Stimulated activated naive CD8-positive, alpha-beta T cell treated with anti-CD3 and anti-CD28 coated beads, Interleukin-15, amount 100 ng/mL, for 72 hours (primary cell): Measurements from ENCODE around the gene GGTLC2.
"Not testable (repeated sequence)": the region's sequence is repeated elsewhere in the genome, so short reads cannot be mapped to it uniquely, and the experiment has no call there.

Experiments used
- ATAC-seq: fragments of 150-1000 bp; cut with Tn5 transposase; 2 replicates; pipeline ENCODE4 v1.10.0; 2021; ENCODE audit warnings: mild to moderate bottlenecking, moderate library complexity
- DNase-seq, 2 donors: peaks; one replicate each; pipeline ENCODE4 v3.0.0; 2021 to 2022
- H3K27ac Mint-ChIP-seq, 2 donors: one replicate each; pipeline ENCODE4 v1.8.0; 2022; ENCODE audit warnings: mild to moderate bottlenecking in 2 of 2, mixed read lengths in 2 of 2, moderate library complexity in 2 of 2
- H3K27me3 Mint-ChIP-seq: one replicate; pipeline ENCODE4 v1.8.0; 2022; ENCODE audit warnings: mixed read lengths
- H3K4me1 Mint-ChIP-seq: one replicate; pipeline ENCODE4 v1.8.0; 2022; ENCODE audit warnings: mild to moderate bottlenecking, mixed read lengths
- H3K4me3 Mint-ChIP-seq, 2 donors: one replicate each; pipeline ENCODE4 v1.8.0; 2022; ENCODE audit warnings: mild to moderate bottlenecking in 2 of 2, mixed read lengths in 2 of 2, moderate library complexity in 1 of 2
- H3K9me3 Mint-ChIP-seq, 2 donors: one replicate each; pipeline ENCODE4 v1.8.0; 2022; ENCODE audit warnings: mixed read lengths in 2 of 2

GGTLC2 gene

GRCh38 chr22:22644314-22644713, at the start of gene GGTLC2:
Gene GGTLC2 (plus strand): TSS chr22:22644614. CDS start chr22:22646346, 1,732 bp downstream.
- not testable (repeated sequence) for H3K4me1 Mint-ChIP-seq, H3K9me3 Mint-ChIP-seq, DNase-seq, H3K4me3 Mint-ChIP-seq, ATAC-seq, H3K27ac Mint-ChIP-seq, H3K27me3 Mint-ChIP-seq

GRCh38 chr22:22595001-22595835, 49.2 kb upstream of the GGTLC2 start:
- peaks cover 9% of the 10 kb centered on the region for H3K4me1 Mint-ChIP-seq
- no peak overlapping the region for H3K4me3 Mint-ChIP-seq
- H3K27me3 Mint-ChIP-seq, result peaks cover 9% of the 10 kb centered on the region
- ATAC-seq, result no peak
- no peaks in the 10 kb centered on the region for H3K9me3 Mint-ChIP-seq
- no peak for DNase-seq
- H3K27ac Mint-ChIP-seq, result peak overlapping the region; percentile 24 to 45

- Mint-ChIP-seq H3K27ac (no peak overlapping the region), H3K4me1 (peaks cover 9% of the 10 kb centered on the region), H3K27me3 (peaks cover 5% of the 10 kb centered on the region), H3K4me3 (no peak overlapping the region), H3K9me3 (no peaks in the 10 kb centered on the region)
- no peak for ATAC-seq
- no peak for DNase-seq
These were observed 46.3 kb upstream of the GGTLC2 start for GRCh38 chr22:22598144-22598543.

GRCh38 chr22:22599248-22599647, 45.2 kb upstream of the GGTLC2 start:
- H3K9me3 Mint-ChIP-seq, result no peaks in the 10 kb centered on the region
- ATAC-seq (no peak), DNase-seq (no peak)
- no peak overlapping the region for H3K27ac Mint-ChIP-seq
- peaks cover 10% of the 10 kb centered on the region for H3K27me3 Mint-ChIP-seq
- peaks cover 2% of the 10 kb centered on the region for H3K4me1 Mint-ChIP-seq
- no peak overlapping the region for H3K4me3 Mint-ChIP-seq

GRCh38 chr22:22600531-22601261, 43.7 kb upstream of the GGTLC2 start:
- DNase-seq, result no peak
- H3K9me3 Mint-ChIP-seq, result no peaks in the 10 kb centered on the region
- no peak overlapping the region for H3K27ac Mint-ChIP-seq
- ATAC-seq, result no peak
- no peak overlapping the region for H3K4me3 Mint-ChIP-seq
- H3K27me3 Mint-ChIP-seq, result peaks cover 10% of the 10 kb centered on the region
- no peaks in the 10 kb centered on the region for H3K4me1 Mint-ChIP-seq

- H3K27me3 Mint-ChIP-seq, result peaks cover 12% of the 10 kb centered on the region
- no peak overlapping the region for H3K4me3 Mint-ChIP-seq
- no peak for ATAC-seq
- DNase-seq, result no peak
- H3K27ac Mint-ChIP-seq, result peak overlapping the region in 1 of 2 donors; percentile 65
- H3K4me1 Mint-ChIP-seq, result no peaks in the 10 kb centered on the region
- H3K9me3 Mint-ChIP-seq, result no peaks in the 10 kb centered on the region
These were observed 40.9 kb upstream of the GGTLC2 start for GRCh38 chr22:22603470-22603947.

GRCh38 chr22:22604326-22605073, 39.9 kb upstream of the GGTLC2 start:
- ATAC-seq (no peak), DNase-seq (no peak)
- H3K9me3 Mint-ChIP-seq, result no peaks in the 10 kb centered on the region
- H3K4me3 Mint-ChIP-seq, result no peak overlapping the region
- no peak overlapping the region for H3K27ac Mint-ChIP-seq
- H3K27me3 Mint-ChIP-seq, result peaks cover 22% of the 10 kb centered on the region
- no peaks in the 10 kb centered on the region for H3K4me1 Mint-ChIP-seq

- Mint-ChIP-seq H3K4me3 (no peak overlapping the region), H3K27me3 (peaks cover 25% of the 10 kb centered on the region), H3K9me3 (no peaks in the 10 kb centered on the region), H3K4me1 (no peaks in the 10 kb centered on the region), H3K27ac (no peak overlapping the region)
- ATAC-seq (no peak), DNase-seq (no peak)
These were observed 39.4 kb upstream of the GGTLC2 start for GRCh38 chr22:22605074-22605404.

GRCh38 chr22:22608022-22608421, 36.4 kb upstream of the GGTLC2 start:
- H3K4me1 Mint-ChIP-seq, H3K9me3 Mint-ChIP-seq, DNase-seq, ATAC-seq, H3K27ac Mint-ChIP-seq, H3K4me3 Mint-ChIP-seq: not testable (repeated sequence)
- H3K27me3 Mint-ChIP-seq, result peaks cover 21% of the 10 kb centered on the region

- Mint-ChIP-seq H3K27ac (no peak overlapping the region), H3K4me3 (no peak overlapping the region), H3K9me3 (no peaks in the 10 kb centered on the region), H3K4me1 (no peaks in the 10 kb centered on the region), H3K27me3 (peaks cover 15% of the 10 kb centered on the region)
- DNase-seq (no peak), ATAC-seq (no peak)
These were observed 35.1 kb upstream of the GGTLC2 start for GRCh38 chr22:22609291-22609690.

GRCh38 chr22:22612516-22612915, 31.9 kb upstream of the GGTLC2 start:
- peaks cover 15% of the 10 kb centered on the region for H3K4me1 Mint-ChIP-seq
- no peak overlapping the region for H3K4me3 Mint-ChIP-seq
- ATAC-seq (no peak), DNase-seq (no peak)
- no peaks in the 10 kb centered on the region for H3K9me3 Mint-ChIP-seq
- peaks cover 22% of the 10 kb centered on the region for H3K27me3 Mint-ChIP-seq
- H3K27ac Mint-ChIP-seq, result no peak overlapping the region

GRCh38 chr22:22614065-22614464, 30.3 kb upstream of the GGTLC2 start:
- Mint-ChIP-seq H3K27me3 (peaks cover 15% of the 10 kb centered on the region), H3K4me3 (no peak overlapping the region), H3K27ac (no peak overlapping the region), H3K9me3 (no peaks in the 10 kb centered on the region), H3K4me1 (peaks cover 15% of the 10 kb centered on the region)
- ATAC-seq (no peak), DNase-seq (no peak)

- Mint-ChIP-seq H3K4me3 (peak overlapping the region in 1 of 2 donors; percentile 17), H3K27me3 (peaks cover 7% of the 10 kb centered on the region), H3K4me1 (peaks cover 15% of the 10 kb centered on the region), H3K9me3 (no peaks in the 10 kb centered on the region), H3K27ac (peak overlapping the region in 1 of 2 donors; percentile 41)
- peak; percentile 14 to 18 for DNase-seq
- ATAC-seq, result peak; percentile 97
These were observed 27.8 kb upstream of the GGTLC2 start for GRCh38 chr22:22616636-22617035.

GRCh38 chr22:22618448-22618847, 26.0 kb upstream of the GGTLC2 start:
- Mint-ChIP-seq H3K9me3 (no peaks in the 10 kb centered on the region), H3K27ac (peak overlapping the region in 1 of 2 donors; percentile 35), H3K4me1 (peaks cover 15% of the 10 kb centered on the region), H3K27me3 (peaks cover 7% of the 10 kb centered on the region), H3K4me3 (no peak overlapping the region)
- DNase-seq, result no peak
- no peak for ATAC-seq

- ATAC-seq, result no peak
These were observed 25.5 kb upstream of the GGTLC2 start for GRCh38 chr22:22618923-22619322.

More at GRCh38 chr22:22618923-22619322, 25.5 kb upstream of the GGTLC2 start:
- H3K9me3 Mint-ChIP-seq, result no peaks in the 10 kb centered on the region
- DNase-seq, result no peak
- H3K27me3 Mint-ChIP-seq, result peaks cover 7% of the 10 kb centered on the region
- H3K27ac Mint-ChIP-seq, result peak overlapping the region in 1 of 2 donors; percentile 35
- peaks cover 15% of the 10 kb centered on the region for H3K4me1 Mint-ChIP-seq
- H3K4me3 Mint-ChIP-seq, result no peak overlapping the region
